HG03095 (cell line): Measurements from ENCODE around the gene RBL1.
"Not testable (repeated sequence)": the region's sequence is repeated elsewhere in the genome, so short reads cannot be mapped to it uniquely, and the experiment has no call there.

Experiments
- ATAC-seq: cut with Tn5 transposase; IDR thresholded peaks from one replicate; pipeline ENCODE4 v1.9.1; 2021; ENCODE audit warnings: moderate library complexity; ENCODE audit not compliant: unreplicated experiment

Gene RBL1

GRCh38 chr20:37000171-37000570 is 95.6 kb downstream of the RBL1 start:
- ATAC-seq, result not testable (repeated sequence)

- ATAC-seq, result no peak
Measured at GRCh38 chr20:36998652-36999051, 97.1 kb downstream of the RBL1 start.

GRCh38 chr20:36997121-36997520 is 98.7 kb downstream of the RBL1 start:
- no peak for ATAC-seq

- not testable (repeated sequence) for ATAC-seq
Measured at GRCh38 chr20:36994221-36994620, 101.6 kb downstream of the RBL1 start.

- ATAC-seq, result no peak
Measured at GRCh38 chr20:36992802-36993334, 102.9 kb downstream of the RBL1 start.

GRCh38 chr20:36991703-36992102 is 104.1 kb downstream of the RBL1 start:
- ATAC-seq, result no peak

GRCh38 chr20:36989797-36990196 is 106.0 kb downstream of the RBL1 start:
- no peak for ATAC-seq

- no peak for ATAC-seq
Measured at GRCh38 chr20:36988494-36988966, 107.3 kb downstream of the RBL1 start.

GRCh38 chr20:36984257-36984638 is 111.5 kb downstream of the RBL1 start:
- ATAC-seq, result no peak

GRCh38 chr20:36975099-36975818 is 120.5 kb downstream of the RBL1 start:
- no peak for ATAC-seq

GRCh38 chr20:36974660-36975059 is 121.1 kb downstream of the RBL1 start:
- no peak for ATAC-seq

- no peak for ATAC-seq
Measured at GRCh38 chr20:36971103-36971502, 124.7 kb downstream of the RBL1 start.

GRCh38 chr20:36969478-36970186 is 126.2 kb downstream of the RBL1 start:
- no peak for ATAC-seq

- ATAC-seq, result no peak
Measured at GRCh38 chr20:36969051-36969450, 126.7 kb downstream of the RBL1 start.

GRCh38 chr20:36967636-36968035 is 128.2 kb downstream of the RBL1 start:
- no peak for ATAC-seq

- not testable (repeated sequence) for ATAC-seq
Measured at GRCh38 chr20:36966965-36967364, 128.8 kb downstream of the RBL1 start.

GRCh38 chr20:36962354-36962941 is 133.3 kb downstream of the RBL1 start:
- ATAC-seq, result not testable (repeated sequence)

GRCh38 chr20:36959242-36959641 is 136.6 kb downstream of the RBL1 start:
- no peak for ATAC-seq

GRCh38 chr20:36957875-36958667 is 137.7 kb downstream of the RBL1 start:
- ATAC-seq, result no peak

GRCh38 chr20:36956674-36957073 is 139.1 kb downstream of the RBL1 start:
- ATAC-seq, result no peak

- ATAC-seq, result no peak
Measured at GRCh38 chr20:36956016-36956415, 139.8 kb downstream of the RBL1 start.
